ENCODE measurements around the gene KCNG1. TPM values are rescaled to one million over a fixed set of nuclear protein-coding genes. Genes with fewer than 3 reads are reported as not detected.
A peak's percentile ranks its signal among the peaks of the same experiment; 100 is the strongest.

Gene KCNG1
- total RNA-seq, 1 donor from 2014 or later, result 13.0 TPM

DNA sequence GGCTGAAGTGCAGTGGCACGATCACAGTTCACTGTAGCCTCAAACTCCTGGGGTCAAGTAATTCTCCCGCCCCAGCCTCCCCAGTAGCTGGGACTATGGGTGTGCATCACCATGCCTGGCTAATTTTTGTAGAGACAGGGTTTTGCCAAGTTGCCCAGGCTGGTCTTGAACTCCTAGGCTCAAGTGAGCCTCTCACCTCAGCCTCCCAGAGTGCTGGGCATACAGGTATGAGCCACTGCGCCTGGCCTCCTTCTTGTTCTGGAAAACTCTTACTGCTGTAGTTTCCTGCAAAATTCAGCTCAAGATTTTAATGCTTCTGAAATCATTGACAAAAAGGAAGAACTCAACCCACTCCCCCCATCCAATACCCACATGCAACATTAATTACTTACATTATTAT, 21.9 kb upstream of the KCNG1 start:
- DNase-seq (ENCODE audit: low spot score), result no peak
- TF ChIP-seq, protein P1, sequence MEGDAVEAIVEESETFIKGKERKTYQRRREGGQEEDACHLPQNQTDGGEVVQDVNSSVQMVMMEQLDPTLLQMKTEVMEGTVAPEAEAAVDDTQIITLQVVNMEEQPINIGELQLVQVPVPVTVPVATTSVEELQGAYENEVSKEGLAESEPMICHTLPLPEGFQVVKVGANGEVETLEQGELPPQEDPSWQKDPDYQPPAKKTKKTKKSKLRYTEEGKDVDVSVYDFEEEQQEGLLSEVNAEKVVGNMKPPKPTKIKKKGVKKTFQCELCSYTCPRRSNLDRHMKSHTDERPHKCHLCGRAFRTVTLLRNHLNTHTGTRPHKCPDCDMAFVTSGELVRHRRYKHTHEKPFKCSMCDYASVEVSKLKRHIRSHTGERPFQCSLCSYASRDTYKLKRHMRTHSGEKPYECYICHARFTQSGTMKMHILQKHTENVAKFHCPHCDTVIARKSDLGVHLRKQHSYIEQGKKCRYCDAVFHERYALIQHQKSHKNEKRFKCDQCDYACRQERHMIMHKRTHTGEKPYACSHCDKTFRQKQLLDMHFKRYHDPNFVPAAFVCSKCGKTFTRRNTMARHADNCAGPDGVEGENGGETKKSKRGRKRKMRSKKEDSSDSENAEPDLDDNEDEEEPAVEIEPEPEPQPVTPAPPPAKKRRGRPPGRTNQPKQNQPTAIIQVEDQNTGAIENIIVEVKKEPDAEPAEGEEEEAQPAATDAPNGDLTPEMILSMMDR (IDR thresholded peaks at IDR 0.05), result no peak

DNA sequence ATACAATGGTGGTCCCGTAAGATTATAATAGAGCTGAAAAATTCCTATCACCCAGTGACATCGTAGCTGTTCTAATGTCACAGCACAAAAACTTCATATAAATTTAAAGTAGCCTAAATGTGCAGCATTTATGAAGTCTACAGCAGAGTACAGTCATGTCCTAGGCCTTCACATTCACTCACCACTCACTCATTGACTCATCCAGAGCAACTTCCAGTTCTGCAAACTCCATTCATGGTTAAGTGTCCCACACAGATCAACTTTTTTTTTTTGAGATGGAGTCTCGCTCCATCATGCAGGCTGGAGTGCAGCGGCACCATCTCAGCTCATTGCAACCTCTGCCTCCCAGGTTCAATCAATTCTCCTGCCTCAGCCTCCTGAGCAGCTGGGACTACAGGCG, 20.9 kb upstream of the KCNG1 start:
- no peak overlapping the region for H3K27ac Mint-ChIP-seq (ENCODE audit: unreplicated experiment)
- DNase-seq (ENCODE audit: low spot score), result no peak

More for the DNA sequence above, 21.9 kb upstream of the KCNG1 start:
- no peaks in the 10 kb centered on the region for H3K36me3 Mint-ChIP-seq (ENCODE audit: low read depth)
- peaks cover 10% of the 10 kb centered on the region for H3K27me3 Mint-ChIP-seq (ENCODE audit: low read depth)
- no peaks in the 10 kb centered on the region for H3K4me1 Mint-ChIP-seq (ENCODE audit: low read depth)
- peaks cover 16% of the 10 kb centered on the region for H3K9me3 Mint-ChIP-seq (ENCODE audit: low read depth)
- no peak overlapping the region for H3K4me3 Mint-ChIP-seq (ENCODE audit: unreplicated experiment)
- no peak overlapping the region for H3K27ac Mint-ChIP-seq (ENCODE audit: unreplicated experiment)

DNA sequence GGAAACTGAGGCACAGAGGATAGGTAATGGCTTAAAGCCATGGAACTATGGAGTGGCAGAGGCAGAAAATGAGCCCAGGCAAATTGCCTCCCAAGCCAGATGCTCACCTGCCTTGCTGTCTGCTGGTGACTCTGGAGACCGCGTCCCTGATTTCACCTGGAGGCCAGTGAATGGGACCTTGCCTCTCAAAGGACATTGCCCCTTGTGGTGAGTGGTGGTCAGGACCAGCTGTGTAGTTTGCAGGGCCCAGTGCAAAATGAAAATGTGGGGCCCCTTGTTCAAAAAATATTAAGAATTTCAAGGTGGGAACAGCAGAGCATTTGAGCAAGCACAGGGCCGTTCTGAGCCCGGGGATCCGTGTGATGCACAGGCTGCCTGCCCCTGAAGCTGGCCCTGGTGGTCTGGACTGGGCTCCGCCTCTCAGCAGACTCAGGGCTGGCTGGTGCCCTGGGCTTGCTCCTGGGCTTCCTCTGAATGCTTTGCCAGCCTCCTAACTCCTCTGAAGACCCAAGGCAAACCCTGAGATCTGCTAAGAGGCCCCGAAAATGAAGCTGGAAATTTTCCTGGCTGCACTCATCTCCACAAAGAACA, 19.8 kb upstream of the KCNG1 start:
- Mint-ChIP-seq H3K4me1 (ENCODE audit: low read depth) (no peaks in the 10 kb centered on the region), H3K9me3 (ENCODE audit: low read depth) (peaks cover 12% of the 10 kb centered on the region), H3K27me3 (ENCODE audit: low read depth) (no peaks in the 10 kb centered on the region), H3K4me3 (ENCODE audit: unreplicated experiment) (no peak overlapping the region), H3K27ac (ENCODE audit: unreplicated experiment) (no peak overlapping the region), H3K36me3 (ENCODE audit: low read depth) (no peaks in the 10 kb centered on the region)
- TF ChIP-seq, protein P1 (IDR thresholded peaks at IDR 0.05), result peak; percentile 42
- DNase-seq (ENCODE audit: low spot score), result no peak

More for the DNA sequence above, 20.9 kb upstream of the KCNG1 start:
- Mint-ChIP-seq H3K4me1 (ENCODE audit: low read depth) (no peaks in the 10 kb centered on the region), H3K27me3 (ENCODE audit: low read depth) (peaks cover 2% of the 10 kb centered on the region), H3K36me3 (ENCODE audit: low read depth) (no peaks in the 10 kb centered on the region), H3K9me3 (ENCODE audit: low read depth) (peaks cover 12% of the 10 kb centered on the region), H3K4me3 (ENCODE audit: unreplicated experiment) (no peak overlapping the region)
- TF ChIP-seq, protein P1 (IDR thresholded peaks at IDR 0.05), result no peak

GRCh38 chr20:51042064-51042463, 19.2 kb upstream of the KCNG1 start:
- TF ChIP-seq, protein P1 (IDR thresholded peaks at IDR 0.05), result no peak
- Mint-ChIP-seq H3K4me1 (ENCODE audit: low read depth) (peaks cover under 1% of the 10 kb centered on the region), H3K27ac (ENCODE audit: unreplicated experiment) (no peak overlapping the region)

GRCh38 chr20:51037532-51038115, 14.7 kb upstream of the KCNG1 start:
- Mint-ChIP-seq H3K4me3 (ENCODE audit: unreplicated experiment) (no peak overlapping the region), H3K9me3 (ENCODE audit: low read depth) (no peaks in the 10 kb centered on the region), H3K27me3 (ENCODE audit: low read depth) (no peaks in the 10 kb centered on the region), H3K4me1 (ENCODE audit: low read depth) (peaks cover 38% of the 10 kb centered on the region), H3K27ac (ENCODE audit: unreplicated experiment) (no peak overlapping the region), H3K36me3 (ENCODE audit: low read depth) (no peaks in the 10 kb centered on the region)
- no peak for DNase-seq (ENCODE audit: low spot score)
- TF ChIP-seq, protein P1 (IDR thresholded peaks at IDR 0.05), result no peak

More at GRCh38 chr20:51042064-51042463, 19.2 kb upstream of the KCNG1 start:
- Mint-ChIP-seq H3K36me3 (ENCODE audit: low read depth) (no peaks in the 10 kb centered on the region), H3K9me3 (ENCODE audit: low read depth) (peaks cover 12% of the 10 kb centered on the region), H3K4me3 (ENCODE audit: unreplicated experiment) (no peak overlapping the region), H3K27me3 (ENCODE audit: low read depth) (no peaks in the 10 kb centered on the region)
- DNase-seq (ENCODE audit: low spot score), result no peak
